GM20000 (cell line): Measurements from ENCODE around the gene AIFM2.
A peak's percentile ranks its signal among the peaks of the same experiment; 100 is the strongest.

Source experiments
- DNase-seq: peaks from one replicate; pipeline ENCODE4 v3.0.0; 2012; ENCODE audit warnings: low spot score
- TF ChIP-seq, protein P1 (sequence below): IDR thresholded peaks from 2 replicates; pipeline ENCODE4 v1.5.1; 2012; ENCODE audit warnings: mild to moderate bottlenecking, control low read depth; ENCODE audit errors: extremely low read depth, missing control alignments

Gene AIFM2

DNA sequence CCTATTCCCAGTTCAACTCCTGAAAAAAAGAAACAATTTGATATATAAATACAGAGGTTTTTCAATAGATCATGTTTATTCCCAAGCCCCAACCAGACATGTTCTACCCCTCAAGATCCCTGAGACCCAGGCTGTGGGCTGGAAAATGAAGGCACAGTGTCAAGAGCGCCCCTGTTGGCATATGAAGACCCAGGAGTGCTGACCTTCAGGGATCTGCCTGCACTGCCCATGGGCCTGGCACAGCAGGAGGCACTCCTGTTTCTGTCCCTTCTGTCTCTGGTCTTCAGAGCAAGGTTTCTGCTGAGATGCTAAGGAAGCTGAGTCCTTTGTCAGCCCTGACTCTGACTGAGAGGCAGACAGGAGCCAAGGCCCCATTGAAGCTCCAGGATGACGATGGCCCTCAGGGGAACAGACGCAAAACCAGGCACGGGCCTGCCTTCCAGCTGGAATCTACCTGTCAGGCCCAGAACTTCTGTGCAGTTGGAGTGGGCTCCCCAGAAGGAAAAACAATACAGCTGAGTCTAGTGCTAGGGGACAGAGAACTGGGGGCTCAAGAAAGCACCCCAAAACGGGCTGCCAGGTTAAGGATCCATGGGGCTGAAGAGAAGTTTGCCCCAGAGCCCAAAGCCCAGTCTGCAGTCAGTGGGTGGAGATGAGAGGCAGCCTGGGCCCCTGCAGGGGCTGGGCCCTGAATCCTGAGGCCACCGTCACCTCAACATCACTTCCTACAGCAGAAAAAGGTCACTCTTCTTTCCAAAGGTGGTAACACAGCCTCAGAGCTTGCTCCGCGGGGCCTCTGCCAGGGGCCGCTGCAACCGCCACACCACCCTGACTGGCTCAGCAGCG, 6.7 kb upstream of the AIFM2 start:
- TF ChIP-seq, protein P1, sequence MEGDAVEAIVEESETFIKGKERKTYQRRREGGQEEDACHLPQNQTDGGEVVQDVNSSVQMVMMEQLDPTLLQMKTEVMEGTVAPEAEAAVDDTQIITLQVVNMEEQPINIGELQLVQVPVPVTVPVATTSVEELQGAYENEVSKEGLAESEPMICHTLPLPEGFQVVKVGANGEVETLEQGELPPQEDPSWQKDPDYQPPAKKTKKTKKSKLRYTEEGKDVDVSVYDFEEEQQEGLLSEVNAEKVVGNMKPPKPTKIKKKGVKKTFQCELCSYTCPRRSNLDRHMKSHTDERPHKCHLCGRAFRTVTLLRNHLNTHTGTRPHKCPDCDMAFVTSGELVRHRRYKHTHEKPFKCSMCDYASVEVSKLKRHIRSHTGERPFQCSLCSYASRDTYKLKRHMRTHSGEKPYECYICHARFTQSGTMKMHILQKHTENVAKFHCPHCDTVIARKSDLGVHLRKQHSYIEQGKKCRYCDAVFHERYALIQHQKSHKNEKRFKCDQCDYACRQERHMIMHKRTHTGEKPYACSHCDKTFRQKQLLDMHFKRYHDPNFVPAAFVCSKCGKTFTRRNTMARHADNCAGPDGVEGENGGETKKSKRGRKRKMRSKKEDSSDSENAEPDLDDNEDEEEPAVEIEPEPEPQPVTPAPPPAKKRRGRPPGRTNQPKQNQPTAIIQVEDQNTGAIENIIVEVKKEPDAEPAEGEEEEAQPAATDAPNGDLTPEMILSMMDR = no peak
- DNase-seq = no peak

DNA sequence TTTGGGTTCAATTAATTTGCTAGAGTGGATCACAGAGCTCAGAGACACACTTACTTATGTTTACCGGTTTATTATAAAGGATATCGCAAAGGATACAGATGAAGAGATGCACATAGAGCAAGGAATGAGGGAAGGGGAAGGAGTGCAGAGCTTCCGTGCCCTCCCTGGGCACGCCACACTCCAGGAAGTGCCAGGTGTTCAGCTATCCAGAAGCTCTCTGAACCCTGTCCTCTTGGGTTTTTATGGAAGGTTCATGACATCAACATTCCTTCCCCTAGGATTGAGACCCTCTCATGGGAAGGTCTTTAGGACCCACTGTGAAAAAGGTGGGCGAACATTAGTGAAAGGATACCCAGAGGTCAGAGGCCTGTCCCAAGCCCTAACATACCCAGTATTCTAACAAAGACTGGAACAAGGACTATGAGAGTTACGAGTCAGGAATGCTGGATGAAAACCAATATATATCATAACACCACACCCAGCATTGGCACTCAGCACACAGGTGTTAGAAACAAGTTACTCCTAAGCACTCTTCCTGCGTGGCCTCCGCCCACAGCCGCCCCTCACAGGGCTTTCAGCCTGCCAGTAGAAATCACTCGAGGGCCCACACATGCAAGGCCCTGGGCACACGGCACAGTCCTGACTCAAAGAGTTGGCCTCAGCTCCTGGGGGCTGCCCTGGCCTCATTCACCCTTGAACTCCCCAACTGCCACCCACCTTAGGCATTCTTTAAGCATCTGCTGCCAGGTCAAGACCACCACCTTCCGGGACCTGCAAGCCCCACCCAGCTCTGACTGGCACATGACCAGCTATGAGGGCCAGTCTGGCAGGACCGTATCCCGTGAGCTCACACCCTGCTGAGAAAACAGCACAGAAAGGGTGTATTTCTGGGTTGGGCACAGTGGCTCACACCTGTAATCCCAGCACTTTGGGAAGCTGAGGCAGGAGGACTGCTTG, 5.6 kb upstream of the AIFM2 start:
- no peak for DNase-seq
- TF ChIP-seq, protein P1 = no peak

DNA sequence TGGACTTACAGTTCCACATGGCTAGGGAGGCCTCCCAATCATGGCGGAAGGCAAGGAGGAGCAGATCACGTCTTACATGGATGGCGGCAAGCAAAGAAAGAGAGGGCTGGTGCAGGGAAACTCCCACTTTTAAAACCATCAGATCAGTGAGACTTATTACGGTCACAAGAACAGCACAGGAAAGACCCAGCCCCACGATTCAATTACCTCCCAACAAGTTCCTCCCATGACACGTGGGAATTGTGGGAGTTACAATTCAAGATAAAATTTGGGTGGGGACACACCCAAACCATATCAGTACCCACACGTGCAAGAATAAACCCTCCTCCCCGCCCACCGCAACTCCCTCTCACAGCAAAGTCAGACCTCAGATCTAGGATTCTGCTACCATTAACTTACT, 4.5 kb upstream of the AIFM2 start:
- TF ChIP-seq, protein P1 = no peak
- DNase-seq = no peak

DNA sequence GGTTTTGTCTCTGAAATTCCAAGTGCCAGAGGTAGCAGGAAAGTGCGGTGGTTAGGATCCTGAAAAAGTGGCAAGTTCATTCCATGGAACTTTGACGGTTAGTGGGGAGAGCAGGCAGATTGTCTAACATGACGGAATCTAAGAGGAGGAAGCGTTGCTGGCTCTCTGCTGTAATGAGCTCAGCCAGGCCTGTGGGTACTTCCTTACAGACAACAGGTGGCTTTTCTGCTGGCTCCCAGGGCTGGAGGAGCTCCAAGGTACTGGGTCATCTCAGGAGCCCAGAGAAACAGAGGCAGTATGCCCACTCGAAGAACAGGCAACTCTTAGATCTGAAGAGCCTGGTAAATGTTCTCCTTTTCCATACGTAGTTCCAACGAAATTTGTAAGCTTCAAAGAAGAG, 3.1 kb upstream of the AIFM2 start:
- TF ChIP-seq, protein P1 = no peak
- DNase-seq = no peak

DNA sequence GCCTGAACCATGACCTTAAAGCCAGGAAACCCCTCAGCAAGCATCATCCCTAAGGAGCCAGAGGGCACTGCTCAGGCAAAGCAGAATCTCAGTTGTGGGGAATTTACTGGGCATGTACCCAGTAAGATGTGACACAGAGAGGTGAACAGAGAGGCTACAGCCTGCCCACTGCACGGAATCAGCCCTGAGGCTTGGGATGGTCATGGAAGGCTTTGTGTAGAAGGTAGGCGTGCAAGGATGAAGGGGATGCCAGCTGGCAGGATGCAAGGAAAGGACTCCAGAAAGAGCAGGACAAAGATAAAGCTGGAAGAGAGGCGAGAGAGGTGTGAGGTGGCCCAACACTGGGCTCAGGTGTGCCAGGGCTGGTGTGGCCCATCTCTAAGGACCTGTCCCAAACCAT, 2.4 kb upstream of the AIFM2 start:
- peak; percentile 11 for DNase-seq
- TF ChIP-seq, protein P1 = no peak

DNA sequence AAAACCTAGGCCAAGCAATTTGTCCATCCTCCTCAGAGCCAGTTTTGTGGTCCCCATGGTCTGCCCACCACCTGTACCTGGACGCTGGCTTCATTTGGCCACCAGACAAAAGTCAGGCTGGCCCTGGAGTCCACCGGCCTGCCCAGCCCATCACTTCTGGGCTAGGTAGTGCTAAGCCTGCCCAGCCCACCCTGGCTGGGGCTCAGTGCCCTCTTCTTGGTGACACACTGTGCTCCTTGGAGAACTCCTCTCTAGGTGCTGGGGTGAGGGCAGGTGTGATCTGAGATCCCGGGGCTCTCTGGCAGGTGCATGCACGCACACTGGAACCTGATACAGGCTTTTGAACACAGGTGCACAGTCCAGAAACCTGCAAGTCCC, 1.1 kb downstream of the AIFM2 start:
- no peak for DNase-seq
- TF ChIP-seq, protein P1 = no peak
